HG03342 (cell line): ENCODE results near the gene OR14A16.

Source experiments
- ATAC-seq: cut with Tn5 transposase; IDR thresholded peaks from one replicate; pipeline ENCODE4 v1.9.1; 2021; ENCODE audit warnings: mild to moderate bottlenecking, moderate library complexity; ENCODE audit not compliant: unreplicated experiment

OR14A16 gene, protein sequence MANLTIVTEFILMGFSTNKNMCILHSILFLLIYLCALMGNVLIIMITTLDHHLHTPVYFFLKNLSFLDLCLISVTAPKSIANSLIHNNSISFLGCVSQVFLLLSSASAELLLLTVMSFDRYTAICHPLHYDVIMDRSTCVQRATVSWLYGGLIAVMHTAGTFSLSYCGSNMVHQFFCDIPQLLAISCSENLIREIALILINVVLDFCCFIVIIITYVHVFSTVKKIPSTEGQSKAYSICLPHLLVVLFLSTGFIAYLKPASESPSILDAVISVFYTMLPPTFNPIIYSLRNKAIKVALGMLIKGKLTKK

DNA sequence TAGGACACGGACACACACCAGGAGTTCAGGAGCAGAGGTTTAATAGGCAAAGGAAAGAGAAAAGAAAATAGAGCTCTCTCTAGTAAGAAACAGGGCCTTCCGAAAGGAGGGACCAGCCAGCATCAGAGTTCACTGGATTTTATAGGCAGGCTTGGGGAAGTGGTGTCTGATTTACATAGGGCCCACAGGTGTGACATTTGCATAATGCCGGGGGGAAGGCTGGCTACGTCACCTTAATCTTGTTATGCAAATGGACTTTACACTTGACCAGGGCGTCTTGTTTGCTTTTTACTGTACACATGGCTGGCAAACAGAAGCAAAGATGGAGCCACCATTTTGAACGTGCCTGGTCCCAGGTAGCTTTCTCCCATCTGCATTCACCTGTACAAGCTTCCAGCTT is at the start of gene OR14A16:
OR14A16 (minus strand) TSS at position 97 of the 400 bp plus-strand sequence. CDS start 8,390 bp downstream, outside the sequence.
- peak; percentile 61 for ATAC-seq

DNA sequence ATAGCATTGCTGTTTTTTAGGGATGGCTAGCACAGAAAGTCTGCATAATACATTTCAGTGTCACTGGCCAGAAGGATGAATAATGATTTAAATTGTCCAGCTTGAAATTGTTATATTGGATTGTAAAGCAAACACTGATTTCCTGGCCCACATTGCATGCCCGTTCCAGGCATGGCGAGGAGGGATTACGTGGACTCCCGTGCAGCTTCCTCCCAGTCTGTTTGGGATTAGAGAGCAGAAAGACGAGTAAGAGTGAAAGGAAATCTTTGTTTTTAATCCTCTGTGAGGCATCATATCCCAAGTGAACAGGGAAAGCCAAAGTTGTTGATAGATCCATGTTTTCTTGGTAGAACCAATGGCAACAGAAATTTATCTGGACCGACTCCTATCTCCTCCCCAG is 41.5 kb upstream of the OR14A16 start:
- ATAC-seq: no peak

DNA sequence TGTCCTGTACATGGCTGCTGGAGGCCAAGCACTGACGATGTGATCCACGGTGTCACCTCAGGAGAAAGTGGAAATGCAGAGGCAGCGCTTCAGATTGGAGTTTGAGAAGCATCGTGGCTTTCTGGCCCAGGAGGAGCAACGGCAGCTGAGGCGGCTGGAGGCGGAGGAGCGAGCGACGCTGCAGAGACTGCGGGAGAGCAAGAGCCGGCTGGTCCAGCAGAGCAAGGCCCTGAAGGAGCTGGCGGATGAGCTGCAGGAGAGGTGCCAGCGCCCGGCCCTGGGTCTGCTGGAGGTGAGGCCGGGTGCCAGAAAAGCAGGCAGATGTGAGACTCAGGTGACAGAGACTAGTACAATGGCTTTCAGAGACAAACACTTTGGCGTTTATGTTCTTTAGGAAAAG is 40.7 kb upstream of the OR14A16 start:
- no peak for ATAC-seq

DNA sequence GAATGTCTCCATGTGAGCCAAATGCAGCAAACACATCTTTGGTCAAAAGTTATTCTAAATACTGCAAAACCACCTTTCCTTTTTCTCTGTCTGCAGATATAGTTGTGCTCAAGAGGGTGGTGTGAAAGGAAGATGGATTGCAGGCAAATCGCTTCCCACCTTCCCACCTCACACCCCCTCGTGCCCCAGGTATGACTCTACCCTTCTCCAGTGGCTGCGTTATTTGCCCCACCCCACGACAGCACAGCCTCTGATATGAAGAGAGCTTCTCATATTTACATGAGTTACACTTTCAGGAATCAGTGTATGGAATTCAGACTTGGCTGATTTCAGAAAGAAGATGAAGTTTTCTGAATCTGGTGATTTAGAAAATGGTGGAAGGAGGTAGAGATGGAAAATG is 38.8 kb upstream of the OR14A16 start:
- ATAC-seq: no peak

DNA sequence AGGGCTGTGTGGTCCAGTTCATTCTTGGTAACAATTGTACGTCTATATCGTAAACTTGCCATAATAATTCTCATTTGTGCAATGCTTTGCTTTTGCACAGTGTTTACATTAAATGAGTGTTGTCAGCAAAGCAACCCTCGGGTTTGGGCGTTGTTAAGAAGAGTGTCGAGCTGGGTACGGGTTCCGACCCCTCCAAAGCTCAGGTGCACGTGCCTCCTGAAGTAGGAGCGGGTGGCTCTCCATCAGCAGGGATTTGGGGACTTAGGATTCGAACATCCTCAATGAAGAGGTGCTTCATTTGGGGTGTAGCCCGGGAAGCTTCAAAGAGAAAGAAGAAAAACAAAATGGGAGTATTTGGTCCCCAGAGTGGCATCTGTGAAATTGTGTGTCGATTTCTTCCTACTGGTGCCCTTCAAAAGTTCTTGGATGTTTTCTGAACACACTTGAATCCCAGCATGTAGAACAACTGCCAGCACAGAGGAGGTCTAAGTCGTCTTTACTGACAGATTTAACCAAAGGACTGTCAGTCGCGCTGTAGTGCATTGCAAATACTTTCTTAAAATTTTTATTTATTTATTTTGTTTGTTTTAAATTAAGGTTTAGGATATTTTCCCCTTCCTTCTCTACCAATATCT is 34.2 kb upstream of the OR14A16 start:
- ATAC-seq: no peak

DNA sequence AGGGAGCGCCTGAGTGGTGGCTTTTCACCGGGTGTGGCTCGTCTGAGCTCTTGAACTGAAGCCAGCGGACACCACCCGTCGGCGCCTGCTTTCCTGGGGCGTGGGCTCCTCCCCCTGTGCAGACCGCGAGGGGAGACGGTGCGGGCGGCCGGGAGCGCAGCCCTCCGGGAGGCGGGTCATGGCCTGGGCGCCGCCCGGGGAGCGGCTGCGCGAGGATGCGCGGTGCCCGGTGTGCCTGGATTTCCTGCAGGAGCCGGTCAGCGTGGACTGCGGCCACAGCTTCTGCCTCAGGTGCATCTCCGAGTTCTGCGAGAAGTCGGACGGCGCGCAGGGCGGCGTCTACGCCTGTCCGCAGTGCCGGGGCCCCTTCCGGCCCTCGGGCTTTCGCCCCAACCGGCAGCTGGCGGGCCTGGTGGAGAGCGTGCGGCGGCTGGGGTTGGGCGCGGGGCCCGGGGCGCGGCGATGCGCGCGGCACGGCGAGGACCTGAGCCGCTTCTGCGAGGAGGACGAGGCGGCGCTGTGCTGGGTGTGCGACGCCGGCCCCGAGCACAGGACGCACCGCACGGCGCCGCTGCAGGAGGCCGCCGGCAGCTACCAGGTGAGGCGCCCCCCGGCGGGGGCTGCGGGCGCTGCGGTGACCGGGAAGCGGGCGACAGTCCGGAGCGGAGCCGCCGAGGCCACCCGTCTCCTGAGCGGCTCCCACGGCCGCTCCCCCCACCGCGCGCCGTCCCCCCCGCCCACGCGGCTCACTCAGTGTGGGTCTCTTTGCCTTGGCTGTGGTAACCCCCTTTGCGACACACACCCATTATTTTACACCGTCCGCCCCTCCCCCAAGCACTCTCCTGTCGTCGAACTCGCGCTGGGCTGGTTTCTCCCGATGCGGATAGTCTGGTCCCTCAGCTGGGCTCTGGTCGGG is 33.4 kb upstream of the OR14A16 start, which contains the start of gene TRIM58:
TRIM58 (plus strand) TSS at position 119 of the 916 bp plus-strand sequence; CDS start at position 179, 60 bp downstream.
- ATAC-seq: peak; percentile 61

DNA sequence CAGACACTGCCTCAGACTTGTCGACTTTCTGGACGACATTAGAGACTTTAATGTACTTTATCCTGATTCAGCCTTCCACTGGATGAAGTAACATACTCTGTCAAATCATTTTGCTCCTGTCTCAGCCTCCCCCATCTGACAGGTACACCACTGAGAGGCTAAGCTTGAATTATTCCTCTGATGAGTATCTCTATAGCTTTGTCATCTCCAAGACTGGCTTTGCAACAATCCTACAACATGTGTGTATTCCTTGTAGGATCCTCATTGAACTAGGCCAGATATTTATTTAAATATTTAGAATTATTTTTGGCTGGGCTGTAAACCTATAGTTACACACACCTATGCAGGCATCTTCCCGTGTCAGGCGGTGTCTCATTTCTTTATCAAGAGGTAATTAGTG is 32.0 kb upstream of the OR14A16 start:
- ATAC-seq: no peak

DNA sequence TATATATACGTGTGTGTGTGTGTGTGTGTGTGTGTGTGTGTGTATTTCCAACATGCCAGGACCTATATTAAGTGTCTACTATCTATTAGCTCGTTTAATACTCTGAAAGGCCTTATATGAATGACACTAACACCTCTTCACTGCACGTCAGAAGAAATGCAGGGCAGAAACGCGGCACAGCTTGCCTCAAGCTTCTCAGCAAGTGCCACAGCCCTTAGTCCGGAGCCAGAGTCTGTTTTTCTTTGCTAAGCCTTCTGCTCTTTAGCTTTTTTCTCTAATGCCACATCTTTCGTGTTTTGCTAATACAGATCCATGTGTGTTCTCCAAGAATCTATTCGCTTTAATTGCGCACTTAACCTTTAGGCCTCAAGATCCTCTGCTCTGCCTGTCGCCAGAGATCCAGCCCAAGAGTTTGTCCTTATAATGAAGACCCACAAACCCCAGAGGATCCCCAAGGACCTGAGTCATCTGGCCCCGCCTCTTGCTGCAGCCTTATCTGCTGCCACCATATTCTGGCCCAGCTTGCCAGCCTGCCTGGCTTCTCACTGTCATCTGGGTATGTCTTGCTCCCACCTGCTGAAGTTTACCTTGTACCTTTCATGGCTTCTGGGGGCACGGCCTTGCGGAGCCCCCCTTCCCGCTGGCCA is 31.1 kb upstream of the OR14A16 start:
- ATAC-seq: no peak

DNA sequence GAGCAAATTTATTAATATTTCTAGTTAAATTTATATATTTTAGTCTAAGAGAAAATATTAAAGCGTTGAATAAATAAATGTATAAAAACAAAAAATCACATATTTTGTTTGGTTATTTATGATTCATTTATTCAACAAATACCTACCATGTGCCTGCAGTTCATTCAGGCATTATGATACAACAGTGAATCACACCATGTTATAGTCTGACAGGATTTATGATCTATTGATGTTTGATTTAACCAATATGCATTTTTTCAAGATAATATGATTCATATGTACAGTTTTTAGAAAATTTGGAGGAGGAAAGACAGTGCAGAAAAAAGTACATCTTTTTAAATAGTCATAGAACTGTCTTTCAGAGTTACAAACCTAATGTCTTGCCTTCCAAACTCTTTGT is 25.7 kb upstream of the OR14A16 start:
- no peak for ATAC-seq

DNA sequence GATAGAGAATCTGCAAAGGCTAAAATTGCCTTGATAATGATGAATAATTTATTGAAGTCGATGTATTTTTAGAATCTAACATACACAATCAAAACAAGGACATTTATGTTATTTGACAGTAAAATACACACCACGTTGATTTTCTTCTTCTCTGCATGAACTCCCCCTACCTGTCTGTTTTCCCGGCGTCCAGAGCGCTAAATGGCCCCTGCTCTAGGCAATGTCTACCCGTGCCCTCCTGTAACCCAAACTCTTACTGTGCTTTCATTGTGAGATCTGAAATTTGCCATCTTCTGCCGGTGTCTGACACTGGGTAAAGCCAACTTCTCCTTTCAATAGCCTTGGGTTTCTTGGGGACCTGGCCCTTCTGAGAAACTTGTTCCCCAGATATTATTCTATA is 24.4 kb upstream of the OR14A16 start:
- ATAC-seq: no peak

DNA sequence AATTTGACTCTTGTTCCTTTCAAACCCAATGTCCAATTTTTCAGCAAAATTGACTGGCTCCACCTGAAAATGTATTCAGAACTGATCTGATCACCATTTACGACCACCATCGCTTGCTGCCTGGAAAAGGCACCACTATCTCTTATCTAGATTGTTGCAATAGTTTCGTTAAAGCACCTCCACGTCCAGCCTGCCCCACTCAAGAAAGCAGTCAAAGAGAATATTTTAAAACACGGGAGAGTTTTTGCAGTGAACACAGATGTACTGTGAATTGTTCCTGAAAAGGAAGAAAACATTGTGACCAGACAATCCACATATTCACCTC is 21.7 kb upstream of the OR14A16 start:
- ATAC-seq: no peak

DNA sequence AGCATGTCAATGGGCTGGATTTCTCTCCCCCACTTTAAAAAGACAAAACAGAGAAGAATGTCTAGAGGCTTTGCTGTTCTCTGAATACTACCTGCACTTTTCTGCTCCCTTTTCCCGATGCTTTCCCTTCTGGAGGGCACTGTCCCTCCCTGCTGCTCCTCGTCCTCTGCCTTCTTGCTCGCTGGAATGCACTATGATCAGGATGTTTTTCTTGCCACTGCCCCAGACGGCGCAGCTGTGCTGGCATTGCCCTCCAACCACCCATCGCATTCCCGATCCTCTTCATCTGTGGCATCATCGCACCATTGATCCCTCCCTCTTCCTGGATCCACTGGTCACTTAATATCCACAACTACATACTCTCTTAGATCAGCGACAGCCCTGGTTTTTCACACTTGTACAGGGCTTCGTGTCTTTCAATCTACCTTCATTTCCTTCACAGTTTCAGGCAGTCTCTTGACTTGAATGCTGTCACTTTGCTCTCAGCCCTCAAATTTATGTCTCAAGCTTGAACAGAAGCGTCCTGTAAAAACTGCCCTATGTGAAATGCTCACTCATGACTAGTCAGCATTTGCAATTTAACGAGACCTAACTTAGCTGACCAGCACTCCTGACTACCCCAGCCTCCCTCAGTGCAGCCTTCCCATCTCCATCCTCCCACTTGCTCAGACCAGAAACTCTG is 21.2 kb upstream of the OR14A16 start:
- ATAC-seq: no peak

DNA sequence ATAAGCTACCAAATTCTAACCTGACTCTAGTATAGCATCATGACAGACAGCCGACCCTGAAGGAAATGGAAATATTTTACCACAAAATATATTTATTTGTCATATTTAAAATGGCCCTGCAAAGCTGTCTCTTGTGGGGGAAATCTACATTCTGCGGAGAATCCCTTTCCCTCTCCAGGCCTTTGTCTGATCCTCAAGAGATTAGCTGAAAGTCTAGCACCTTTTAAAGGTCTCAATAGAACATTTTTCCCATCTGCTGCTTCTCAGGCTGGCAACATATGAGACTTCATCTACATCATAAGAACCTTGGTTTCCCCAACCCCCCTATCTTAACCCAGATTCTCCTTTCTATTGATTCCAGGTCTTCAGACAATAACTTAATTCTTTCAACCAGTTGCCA is 19.5 kb upstream of the OR14A16 start:
- ATAC-seq: no peak

DNA sequence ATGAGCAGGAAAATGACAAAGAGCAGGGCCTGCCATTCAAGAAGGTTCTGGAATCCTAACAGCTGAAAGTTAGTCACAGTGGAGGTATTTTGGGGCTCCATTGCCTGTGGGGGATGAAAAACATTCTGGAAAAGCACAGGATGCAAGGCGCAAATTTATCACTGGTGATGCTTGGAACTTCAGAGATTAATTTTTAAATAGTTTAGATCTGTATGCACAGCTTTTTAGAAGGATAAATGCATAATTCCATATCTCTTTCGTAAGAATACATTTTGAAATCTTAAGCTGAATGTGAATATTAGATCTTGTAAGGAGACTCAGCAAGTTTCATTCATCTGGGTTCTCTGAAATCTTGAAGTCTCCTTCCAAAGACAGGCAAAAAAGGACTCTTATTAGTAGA is 17.9 kb upstream of the OR14A16 start, which contains the start of gene OR11L1:
OR11L1 (minus strand) TSS at position 101 of the 400 bp plus-strand sequence; CDS start at position 101, 0 bp downstream.
- no peak for ATAC-seq

DNA sequence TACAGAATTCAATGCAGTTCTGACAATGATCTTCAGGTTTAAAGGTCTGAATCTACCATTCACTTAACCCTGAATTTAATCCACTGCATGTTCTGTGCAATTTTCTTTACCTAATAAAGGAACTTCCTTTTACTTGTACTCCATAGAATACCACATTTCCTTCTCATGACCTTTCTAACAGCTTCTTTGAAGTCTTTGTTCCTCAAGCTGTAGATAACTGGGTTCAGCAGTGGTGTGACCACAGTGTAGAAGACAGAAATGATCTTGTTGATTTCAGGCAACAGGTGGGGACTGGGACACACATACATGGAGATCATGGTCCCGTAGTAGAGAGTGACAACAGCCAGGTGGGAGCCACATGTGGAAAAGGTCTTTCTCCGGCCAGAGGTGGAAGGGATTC is 16.9 kb upstream of the OR14A16 start:
- no peak for ATAC-seq

DNA sequence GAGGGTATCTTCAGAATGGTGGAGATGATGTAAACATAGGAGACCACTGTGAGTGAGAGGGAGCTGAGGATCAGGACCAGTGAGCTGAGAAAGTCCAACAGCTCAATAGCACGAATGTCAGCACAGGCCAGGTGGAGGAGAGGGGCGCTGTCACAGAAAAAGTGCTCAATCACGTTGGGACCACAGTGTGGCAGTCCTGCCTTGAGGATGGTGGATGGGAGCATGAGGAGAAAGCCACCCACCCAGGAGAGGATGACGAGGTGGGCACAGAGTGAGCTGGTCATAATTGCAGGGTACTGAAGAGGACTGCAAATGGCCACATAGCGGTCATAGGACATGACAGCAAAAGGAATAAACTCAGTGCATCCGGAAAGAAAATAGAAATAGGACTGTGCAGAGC is 9.7 kb upstream of the OR14A16 start:
- ATAC-seq: no peak

DNA sequence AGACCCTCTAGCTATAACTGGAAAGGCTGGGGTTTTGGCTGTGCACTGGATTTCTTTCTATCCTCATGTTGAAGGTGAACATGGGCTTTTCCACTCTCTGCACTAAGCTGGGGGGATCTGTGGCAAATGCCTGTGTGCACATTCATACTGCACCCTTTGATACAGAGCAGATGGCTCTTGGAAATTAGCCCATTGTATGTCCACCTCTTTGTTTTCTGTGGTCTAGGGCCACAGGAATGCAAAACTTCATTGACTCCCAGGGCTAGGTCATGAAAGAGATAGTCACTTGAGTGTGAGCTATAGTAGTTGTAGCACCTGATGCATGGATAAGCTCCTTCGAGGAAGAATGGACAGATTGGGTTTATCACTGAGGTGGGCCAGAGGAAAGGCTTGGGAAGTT is 5.7 kb upstream of the OR14A16 start:
- no peak for ATAC-seq

DNA sequence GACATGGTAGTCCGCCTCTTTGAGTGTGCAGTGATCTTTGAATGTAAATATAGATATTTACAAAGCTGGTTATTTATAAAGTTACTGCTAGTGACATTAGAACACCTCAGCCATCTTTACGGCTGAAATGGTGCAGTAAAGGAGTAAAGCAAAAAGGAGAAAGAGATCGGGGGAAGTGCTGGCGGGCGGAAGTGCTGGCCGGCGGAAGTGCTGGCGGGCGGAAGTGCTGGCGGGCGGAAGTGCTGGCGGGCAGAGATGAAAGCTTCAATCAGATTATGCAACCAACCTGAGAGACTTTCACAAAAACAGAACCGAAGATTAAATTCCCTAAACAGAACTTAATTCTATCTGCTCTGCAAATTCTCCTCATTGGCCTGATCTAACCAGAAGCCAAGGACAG is 1.4 kb upstream of the OR14A16 start:
- no peak for ATAC-seq

DNA sequence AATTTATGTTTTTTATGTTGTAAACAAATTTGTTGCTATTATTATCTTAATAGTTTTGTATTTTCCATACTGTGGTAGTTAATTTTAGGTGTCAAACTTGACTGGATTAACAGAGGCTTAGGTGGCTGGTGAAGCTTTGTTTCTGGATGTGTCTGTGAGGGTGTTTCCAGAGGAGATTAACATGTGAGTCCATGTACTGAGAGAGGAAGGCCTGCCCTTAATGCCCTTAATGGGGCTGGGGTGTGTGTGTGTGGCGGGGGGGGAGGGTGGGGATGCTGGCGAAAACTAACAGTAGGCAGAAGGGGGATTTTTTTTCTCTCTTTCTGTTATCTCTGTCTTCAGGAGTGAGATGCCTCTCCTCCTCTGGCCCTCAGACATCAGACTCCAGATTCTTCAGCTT is 1.9 kb downstream of the OR14A16 start:
- ATAC-seq: no peak

DNA sequence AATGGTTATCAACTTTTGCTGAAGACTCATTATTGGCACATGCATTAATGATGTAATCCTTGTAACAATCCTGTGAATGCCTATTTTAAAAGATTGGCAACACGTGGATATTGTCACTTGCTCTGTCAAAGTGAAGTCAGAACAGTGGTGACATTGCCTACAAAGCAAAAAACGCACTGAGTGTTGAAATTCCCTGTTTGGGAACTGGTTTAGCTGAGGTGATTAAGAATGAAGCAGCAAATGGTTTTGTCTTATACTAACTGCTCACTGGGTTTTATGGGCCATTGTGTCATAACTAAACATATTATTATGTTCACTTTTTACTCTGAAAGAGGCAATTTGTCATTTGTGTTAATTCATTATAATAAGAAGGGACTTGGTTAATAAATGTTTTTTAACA is 11.3 kb downstream of the OR14A16 start:
- ATAC-seq: no peak

DNA sequence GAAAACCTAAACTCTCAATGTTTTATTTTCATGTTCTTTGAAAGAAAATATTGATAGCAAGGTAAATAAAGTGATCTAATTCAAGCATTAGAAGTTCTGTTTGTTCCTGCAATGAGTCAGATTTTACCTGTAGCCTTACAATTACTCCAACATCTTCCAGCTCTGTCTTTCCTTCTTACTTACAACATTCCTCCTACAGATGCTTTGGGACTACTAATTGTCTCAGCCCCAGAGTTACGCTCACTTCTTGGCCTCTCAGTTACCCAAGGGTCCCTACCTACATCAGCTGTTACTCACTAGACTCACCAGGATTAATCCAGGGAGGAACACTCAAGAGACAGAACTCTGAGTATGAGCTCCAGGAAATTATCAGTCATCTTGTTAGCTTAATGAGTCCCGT is 26.4 kb downstream of the OR14A16 start:
- ATAC-seq: no peak
